LNCAP (cell line): ENCODE measurements around the gene DEXI.

ENCODE experiments used
- CTCF ChIP-seq: fragments of 450-650 bp; IDR thresholded peaks from 2 replicates; pipeline ENCODE4 v1.5.1; 2017; ENCODE audit warnings: mild to moderate bottlenecking

The DEXI gene

GRCh38 chr16:10931977-10932632 is 10.2 kb downstream of the DEXI start:
- TF ChIP-seq CTCF = no peak

- TF ChIP-seq CTCF = no peak
Measured at GRCh38 chr16:10931134-10931533, 11.1 kb downstream of the DEXI start.

GRCh38 chr16:10930755-10931093 is 11.5 kb downstream of the DEXI start:
- no peak for TF ChIP-seq CTCF

- TF ChIP-seq CTCF = no peak
Measured at GRCh38 chr16:10929853-10930754, 12.2 kb downstream of the DEXI start.

GRCh38 chr16:10927497-10928112 is 14.7 kb downstream of the DEXI start:
- no peak for TF ChIP-seq CTCF

- no peak for TF ChIP-seq CTCF
Measured at GRCh38 chr16:10926867-10927266, 15.4 kb downstream of the DEXI start.

- TF ChIP-seq CTCF = no peak
Measured at GRCh38 chr16:10926094-10926493, 16.2 kb downstream of the DEXI start.
